ENCODE data around the gene ENC1.

Gene ENC1

GRCh38 chr5:74640450-74640953 is at the start of gene ENC1:
ENC1 (minus strand) TSS chr5:74640728; CDS start chr5:74636485, 4,243 bp downstream.
- Histone ChIP-seq H3K27me3 (no peaks in the 10 kb centered on the region), H3K36me3 (no peaks in the 10 kb centered on the region), H3K9me3 (no peaks in the 10 kb centered on the region), H3K4me1 (peaks cover 0 to 33% (median 13%) of the 10 kb centered on the region in 4 donors), H3K4me3 (peak within 1 kb of the TSS; percentile 58 to 63), H3K27ac (peak within 1 kb of the TSS; percentile 50 to 63)
- intact Hi-C loops (cut with DNase I; ENCODE audit: low total_unique reads) = loop anchor here (10.0 kb wide), 1 partner anchor 606 kb away; no protein-coding TSS in a partner anchor
- peak; percentile 80 to 88 for DNase-seq
- peak; percentile 58 to 59 for TF ChIP-seq CTCF (IDR thresholded peaks at IDR 0.05)

- H3K36me3 ChIP-seq = peaks cover 4 to 25% (median 21%) of the 10 kb centered on the region in 3 donors
- no peak for TF ChIP-seq CTCF (IDR thresholded peaks at IDR 0.05)
Observed at GRCh38 chr5:74686962-74687751, 46.6 kb upstream of the ENC1 start.

GRCh38 chr5:74685979-74686631 is 45.6 kb upstream of the ENC1 start:
- DNase-seq = peak in 1 of 2 donors; percentile 38
- H3K9me3 ChIP-seq = no peaks in the 10 kb centered on the region
- H3K4me3 ChIP-seq = peak overlapping the region; percentile 60 to 66
- peaks cover 0 to 20% (median 17%) of the 10 kb centered on the region in 4 donors for H3K4me1 ChIP-seq
- H3K27me3 ChIP-seq = no peaks in the 10 kb centered on the region
- H3K36me3 ChIP-seq = peaks cover 4 to 17% (median 14%) of the 10 kb centered on the region in 3 donors
- TF ChIP-seq CTCF (IDR thresholded peaks at IDR 0.05) = no peak
- intact Hi-C loops (cut with DNase I; ENCODE audit: low total_unique reads) = loop anchor here (5.0 kb wide), 1 partner anchor 76 kb away; no protein-coding TSS in a partner anchor
- H3K27ac ChIP-seq = peak overlapping the region; percentile 76 to 83

More at GRCh38 chr5:74686962-74687751, 46.6 kb upstream of the ENC1 start:
- intact Hi-C loops (cut with DNase I; ENCODE audit: low total_unique reads) = loop anchor here (5.0 kb wide), 1 partner anchor 75 kb away; no protein-coding TSS in a partner anchor
- Histone ChIP-seq H3K4me3 (no peak overlapping the region), H3K27me3 (no peaks in the 10 kb centered on the region), H3K27ac (no peak overlapping the region), H3K9me3 (no peaks in the 10 kb centered on the region), H3K4me1 (peaks cover 0 to 20% (median 17%) of the 10 kb centered on the region in 4 donors)
- no peak for DNase-seq

- Histone ChIP-seq H3K27ac (peak within 1 kb of the TSS; percentile 76 to 83), H3K4me1 (peaks cover 0 to 20% (median 17%) of the 10 kb centered on the region in 4 donors), H3K36me3 (peaks cover 0 to 11% (median 5%) of the 10 kb centered on the region in 3 donors), H3K4me3 (peak within 1 kb of the TSS; percentile 60 to 66), H3K9me3 (no peaks in the 10 kb centered on the region), H3K27me3 (no peaks in the 10 kb centered on the region)
- intact Hi-C loops (cut with DNase I; ENCODE audit: low total_unique reads) = loop anchor here (5.0 kb wide), 1 partner anchor 77 kb away; no protein-coding TSS in a partner anchor
- DNase-seq = peak; percentile 89 to 94
- TF ChIP-seq CTCF (IDR thresholded peaks at IDR 0.05) = peak in 1 of 2 experiments; percentile 9
Observed at GRCh38 chr5:74684900-74685851, 44.6 kb upstream of the ENC1 start, which contains the start of gene HEXB. HEXB (plus strand) TSS chr5:74685233; CDS start chr5:74685261, 28 bp downstream.
